ENCODE data around the gene PLXDC2. TPM values are rescaled to one million over a fixed set of nuclear protein-coding genes. Genes with fewer than 3 reads are reported as not detected.

Gene PLXDC2
- total and polyA plus RNA-seq, 7 donors = 1.8 to 44.6 (median 18.2) TPM

GRCh38 chr10:19946245-19946644 is 130.0 kb downstream of the PLXDC2 start:
- intact Hi-C loops (cut with DNase I) = no loop called here
- DNase-seq = no peak
- 89 to 93% methylated on average over 4 of the region's 4 CpGs for WGBS, 2 donors

GRCh38 chr10:19946791-19947190 is 130.6 kb downstream of the PLXDC2 start:
- H3K27me3 ChIP-seq = no peaks in the 10 kb centered on the region
- H3K27ac ChIP-seq = peak overlapping the region in 3 of 4 donors; percentile 22 to 70 (median 59)
- no peak for DNase-seq
- 89 to 93% methylated on average over 8 of the region's 8 CpGs for WGBS, 2 donors
- no peak overlapping the region for H3K4me3 ChIP-seq
- TF ChIP-seq EP300 (IDR thresholded peaks at IDR 0.05) = no peak
- no peak for TF ChIP-seq POLR2A (IDR thresholded peaks at IDR 0.05)
- no peak for TF ChIP-seq CTCF (IDR thresholded peaks at IDR 0.05)
- TF ChIP-seq POLR2AphosphoS5 (IDR thresholded peaks at IDR 0.05) = no peak
- no peaks in the 10 kb centered on the region for H3K36me3 ChIP-seq
- peaks cover 0 to 32% (median 21%) of the 10 kb centered on the region in 4 donors for H3K4me1 ChIP-seq
- intact Hi-C loops (cut with DNase I) = no loop called here
- H3K9me3 ChIP-seq = no peaks in the 10 kb centered on the region

More at GRCh38 chr10:19946245-19946644, 130.0 kb downstream of the PLXDC2 start:
- Histone ChIP-seq H3K27me3 (no peaks in the 10 kb centered on the region), H3K36me3 (no peaks in the 10 kb centered on the region), H3K4me1 (peaks cover 0 to 35% (median 23%) of the 10 kb centered on the region in 4 donors), H3K27ac (peak overlapping the region in 3 of 4 donors; percentile 55 to 70 (median 59)), H3K9me3 (no peaks in the 10 kb centered on the region), H3K4me3 (no peak overlapping the region)
- TF ChIP-seq POLR2A (IDR thresholded peaks at IDR 0.05) (no peak), POLR2AphosphoS5 (IDR thresholded peaks at IDR 0.05) (no peak), CTCF (IDR thresholded peaks at IDR 0.05) (no peak), EP300 (IDR thresholded peaks at IDR 0.05) (no peak)

- no peak for DNase-seq
- TF ChIP-seq POLR2A (IDR thresholded peaks at IDR 0.05) = no peak
- TF ChIP-seq POLR2AphosphoS5 (IDR thresholded peaks at IDR 0.05) = peak in 1 of 4 donors; percentile 25
- Histone ChIP-seq H3K4me3 (no peak overlapping the region), H3K9me3 (no peaks in the 10 kb centered on the region), H3K4me1 (peaks cover 0 to 32% (median 21%) of the 10 kb centered on the region in 4 donors), H3K36me3 (no peaks in the 10 kb centered on the region), H3K27ac (peak overlapping the region in 2 of 4 donors; percentile 48 to 70), H3K27me3 (no peaks in the 10 kb centered on the region)
- 58 to 63% methylated on average over 3 of the region's 3 CpGs for WGBS, 2 donors
- intact Hi-C loops (cut with DNase I) = no loop called here
Observed at GRCh38 chr10:19947215-19947614, 131.0 kb downstream of the PLXDC2 start.

- Histone ChIP-seq H3K4me1 (peaks cover 0 to 32% (median 21%) of the 10 kb centered on the region in 4 donors), H3K36me3 (no peaks in the 10 kb centered on the region), H3K27ac (peak overlapping the region in 2 of 4 donors; percentile 48 to 70), H3K9me3 (no peaks in the 10 kb centered on the region), H3K27me3 (no peaks in the 10 kb centered on the region), H3K4me3 (no peak overlapping the region)
- WGBS, 2 donors = 81 to 93% methylated on average over 2 of the region's 2 CpGs
- TF ChIP-seq CTCF (IDR thresholded peaks at IDR 0.05) (no peak), POLR2AphosphoS5 (IDR thresholded peaks at IDR 0.05) (no peak), POLR2A (IDR thresholded peaks at IDR 0.05) (no peak), EP300 (IDR thresholded peaks at IDR 0.05) (no peak)
- no peak for DNase-seq
- intact Hi-C loops (cut with DNase I) = no loop called here
Observed at GRCh38 chr10:19947656-19948055, 131.4 kb downstream of the PLXDC2 start.

- 82 to 86% methylated on average over 7 of the region's 7 CpGs for WGBS, 2 donors
- no peak for DNase-seq
- no peak for TF ChIP-seq POLR2AphosphoS5 (IDR thresholded peaks at IDR 0.05)
- no peak for TF ChIP-seq CTCF (IDR thresholded peaks at IDR 0.05)
- TF ChIP-seq EP300 (IDR thresholded peaks at IDR 0.05) = no peak
- TF ChIP-seq POLR2A (IDR thresholded peaks at IDR 0.05) = no peak
- H3K9me3 ChIP-seq = no peaks in the 10 kb centered on the region
- H3K4me3 ChIP-seq = no peak overlapping the region
- no peaks in the 10 kb centered on the region for H3K36me3 ChIP-seq
- H3K27ac ChIP-seq = no peak overlapping the region
- H3K27me3 ChIP-seq = no peaks in the 10 kb centered on the region
- intact Hi-C loops (cut with DNase I) = no loop called here
- H3K4me1 ChIP-seq = peaks cover 0 to 8% (median 4%) of the 10 kb centered on the region in 4 donors
Observed at GRCh38 chr10:19952224-19953010, 136.2 kb downstream of the PLXDC2 start.
